Measurements from ENCODE around the gene ARID1A.
"Not testable (repeated sequence)": the region's sequence is repeated elsewhere in the genome, so short reads cannot be mapped to it uniquely, and the experiment has no call there.

Gene ARID1A

DNA sequence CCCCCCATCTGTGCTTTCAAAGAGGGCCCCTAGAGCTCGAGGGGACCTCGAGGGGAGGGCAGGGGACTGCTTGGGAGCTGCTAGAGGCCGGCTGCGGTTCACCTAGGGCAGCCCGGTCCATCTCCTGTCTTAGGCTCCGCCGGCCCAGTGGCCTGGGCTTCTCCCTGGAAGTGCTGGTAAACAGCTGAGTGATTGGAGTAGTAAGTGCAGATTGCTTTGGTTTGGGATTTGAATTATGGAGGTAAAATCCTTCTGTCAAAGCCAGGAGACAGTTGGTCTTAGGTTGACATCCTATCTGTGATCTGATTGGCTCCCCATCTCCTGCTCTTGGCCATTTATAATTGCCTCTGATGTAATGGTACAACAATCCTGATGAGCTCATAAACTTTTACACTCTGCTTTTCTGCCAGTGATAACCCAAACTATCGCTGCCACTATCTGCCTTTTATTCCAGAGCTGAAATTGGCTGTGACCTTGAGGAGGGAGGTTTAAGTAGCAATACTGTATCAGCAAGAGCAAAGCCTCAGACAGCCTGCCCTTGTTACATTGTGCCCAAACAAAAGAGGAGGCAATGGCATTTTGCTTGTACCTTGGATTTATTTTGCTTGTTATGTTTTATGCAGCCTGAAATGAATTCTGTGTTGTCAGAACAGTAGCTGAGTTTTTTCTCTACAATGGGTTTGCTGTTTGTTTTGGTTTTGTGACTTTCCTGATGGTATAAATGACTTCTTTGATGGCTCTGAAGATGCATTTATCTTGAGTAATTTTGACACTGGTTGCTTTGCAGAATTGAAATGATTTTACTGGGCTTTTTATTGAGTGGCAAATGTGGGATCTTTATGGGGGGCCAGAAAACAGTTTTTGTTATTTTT is 2.4 kb downstream of the ARID1A start:
- peak; percentile 96 for DNase-seq

DNA sequence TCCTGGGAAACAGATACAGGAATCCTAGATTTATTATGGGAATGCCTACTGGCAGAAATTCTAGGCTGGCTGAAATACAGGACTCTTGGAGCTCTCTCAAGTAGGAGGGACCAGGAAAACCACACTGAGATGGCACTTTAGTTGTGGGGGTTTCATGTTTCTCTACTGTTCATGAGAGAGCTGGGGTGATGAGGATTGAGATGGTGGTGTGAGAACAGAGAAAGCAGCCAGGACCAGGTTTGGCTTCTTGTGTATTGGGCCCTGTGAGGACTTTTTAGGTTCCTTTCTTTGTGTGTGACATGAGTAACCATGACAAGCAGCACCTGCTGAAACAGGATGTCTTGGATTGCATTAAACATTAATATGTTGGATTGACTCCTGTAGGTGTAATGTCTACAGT is 4.9 kb downstream of the ARID1A start:
- peak; percentile 28 for DNase-seq

DNA sequence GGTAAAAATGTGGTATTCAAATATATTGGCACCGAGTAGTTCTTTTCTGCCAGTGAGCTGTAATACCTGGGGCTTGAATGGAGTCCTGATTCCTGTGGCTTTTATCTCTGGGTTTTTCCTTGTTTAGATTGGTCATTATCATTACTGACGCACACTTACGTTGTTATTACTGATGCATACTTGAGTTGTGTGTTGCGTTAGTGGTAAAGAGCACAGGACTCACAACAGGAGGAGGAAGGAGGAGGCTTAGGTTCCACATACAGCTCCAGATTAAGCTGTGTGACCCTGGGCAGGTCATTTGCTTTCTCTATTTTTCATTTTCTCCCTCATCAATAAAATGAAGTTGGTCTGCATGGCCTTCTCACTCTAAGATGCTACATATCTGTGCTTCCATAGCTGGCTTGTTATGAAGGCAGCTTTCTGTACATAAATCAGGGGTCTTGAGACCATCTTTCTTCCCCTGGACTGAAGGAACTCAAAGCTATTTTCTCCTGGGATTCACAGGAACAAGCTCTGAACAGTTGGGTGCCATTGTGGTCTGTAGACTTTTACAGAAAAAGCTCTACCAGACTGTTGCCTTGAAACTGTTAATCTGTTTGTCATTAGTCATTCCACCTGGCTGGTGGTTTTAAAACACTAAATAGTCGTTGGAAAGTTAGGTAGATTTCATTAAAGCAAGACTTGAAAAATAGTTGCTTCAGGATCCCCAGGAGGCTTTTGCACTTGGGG is 5.6 kb downstream of the ARID1A start:
- DNase-seq, result no peak

DNA sequence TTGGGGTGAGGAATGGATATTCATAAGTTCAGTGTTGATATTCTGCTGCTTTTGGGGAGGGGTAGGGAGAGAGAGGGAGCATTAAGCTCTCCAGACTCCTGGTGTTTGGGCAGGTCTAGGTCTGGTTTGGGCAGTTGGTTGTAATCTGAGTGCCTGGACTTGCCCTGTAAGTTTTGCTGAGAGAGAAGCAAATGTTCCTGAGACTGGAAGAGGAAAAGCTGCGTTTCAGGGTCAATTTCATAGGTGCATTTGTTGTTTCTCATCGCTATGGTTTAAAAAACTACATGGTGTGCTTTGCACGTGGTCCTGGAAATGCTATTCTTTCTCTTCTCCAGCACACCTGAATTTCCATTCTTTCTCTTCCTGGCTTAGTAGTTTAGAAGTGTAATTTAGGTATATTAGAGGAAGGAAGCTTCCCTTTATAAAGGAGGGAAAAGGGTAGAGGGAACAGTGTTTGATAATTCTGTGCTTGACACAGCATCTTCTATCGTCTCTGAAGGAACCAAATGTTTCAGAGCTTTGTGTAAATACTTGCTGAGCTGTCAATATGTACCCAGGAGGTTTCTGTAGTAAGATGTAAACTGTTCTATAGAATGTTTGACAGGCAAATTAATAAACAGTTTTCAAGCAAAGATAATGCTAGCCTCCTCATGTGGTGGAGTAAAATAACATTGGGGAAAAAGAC is 6.3 kb downstream of the ARID1A start:
- no peak for DNase-seq

DNA sequence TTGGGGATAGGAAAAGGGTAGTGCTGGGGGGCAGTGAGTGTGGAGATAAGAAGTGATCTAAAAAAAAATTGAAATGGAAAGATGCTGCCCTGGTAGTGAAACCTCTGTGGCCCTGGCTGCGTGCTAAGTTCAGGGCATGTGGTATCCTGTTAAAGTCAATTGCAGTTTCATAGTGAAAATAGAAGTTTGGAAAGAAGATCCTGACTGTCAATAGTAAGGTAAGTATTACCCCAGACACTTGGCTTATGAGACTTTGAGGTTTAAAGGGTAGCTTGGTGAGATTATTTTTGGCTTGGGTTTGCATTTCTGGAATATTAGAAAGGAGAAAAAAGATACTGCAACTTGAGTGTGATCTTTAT is 6.8 kb downstream of the ARID1A start:
- DNase-seq, result no peak

DNA sequence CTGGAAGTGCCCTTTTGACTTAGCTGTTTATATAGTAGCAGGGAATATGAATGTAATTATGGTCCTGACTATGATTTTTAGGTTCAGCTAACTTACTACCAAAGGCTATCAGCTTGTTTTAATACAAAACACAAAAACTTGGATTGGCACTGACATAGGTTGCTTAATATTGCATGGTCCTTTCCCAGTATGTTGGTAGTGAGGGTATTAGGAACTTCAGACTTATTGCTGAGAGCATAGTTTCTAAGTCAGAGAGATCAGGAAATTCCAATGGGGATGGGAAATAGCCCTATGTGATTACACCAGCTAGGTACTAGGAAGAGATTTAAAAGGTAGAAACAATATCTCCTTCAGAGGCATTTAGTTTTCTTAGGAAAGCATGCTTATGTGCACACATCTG is 7.7 kb downstream of the ARID1A start:
- no peak for DNase-seq

DNA sequence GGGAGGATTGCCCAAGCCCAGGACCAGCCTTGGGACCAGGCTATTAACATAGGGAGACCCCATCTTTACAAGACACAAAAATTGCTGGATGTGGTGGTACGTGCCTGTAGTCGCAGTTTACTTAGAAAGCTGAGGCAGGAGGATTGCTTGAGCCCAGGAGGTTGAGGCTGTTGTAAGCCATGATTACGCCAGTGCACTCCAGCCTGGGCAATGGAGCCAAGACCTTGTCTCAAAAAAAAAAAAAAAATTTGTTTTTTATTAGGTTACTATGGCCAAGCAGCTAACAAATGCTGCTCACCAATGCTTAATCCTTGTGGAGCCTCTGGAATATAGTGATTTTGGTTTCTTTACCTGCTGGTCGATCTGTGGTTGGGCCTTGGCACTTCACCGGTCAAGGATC is 8.8 kb downstream of the ARID1A start:
- DNase-seq, result no peak

DNA sequence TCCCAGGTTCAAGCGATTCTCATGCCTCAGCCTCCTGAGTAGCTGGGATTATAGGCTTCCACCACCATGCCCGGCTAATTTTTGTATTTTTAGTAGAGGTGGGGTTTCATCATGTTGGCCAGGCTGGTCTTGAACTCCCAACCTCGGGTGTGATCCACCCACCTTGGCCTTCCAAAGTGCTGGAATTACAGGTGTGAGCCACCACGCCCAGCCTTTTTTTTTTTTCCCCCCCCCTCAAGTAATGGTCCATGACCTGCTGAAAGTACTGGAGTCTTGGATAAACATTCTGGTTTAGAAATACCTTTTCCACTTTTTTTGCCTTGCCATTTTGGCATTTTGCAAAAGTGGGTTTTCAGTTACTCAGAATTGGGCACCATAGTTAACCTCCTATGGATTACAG is 9.4 kb downstream of the ARID1A start:
- DNase-seq, result not testable (repeated sequence)

DNA sequence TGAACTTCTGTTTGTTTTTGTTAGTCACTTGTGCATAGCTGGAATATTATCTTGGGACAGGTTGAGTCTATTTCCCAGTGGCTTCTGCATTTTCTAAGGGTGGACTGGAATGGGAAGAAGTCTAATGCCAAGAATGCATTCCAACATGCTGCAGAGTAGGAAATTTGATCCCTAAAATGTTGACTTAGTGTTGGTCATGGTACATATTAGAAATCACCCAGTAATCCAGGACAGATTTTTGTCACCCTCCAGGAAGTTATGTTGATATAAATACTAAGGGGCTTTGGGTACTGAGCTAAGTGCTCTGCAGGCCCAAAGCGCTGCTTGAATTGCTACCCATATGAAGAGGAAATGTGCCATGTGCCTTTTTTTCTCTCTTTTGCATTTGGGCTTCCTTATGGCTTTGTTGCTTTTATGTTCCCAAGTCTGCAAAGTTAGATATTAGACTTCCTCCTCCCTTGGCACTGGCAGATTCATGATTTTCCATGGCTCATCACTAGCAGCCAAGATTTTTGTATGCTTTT is 10.0 kb downstream of the ARID1A start:
- no peak for DNase-seq

DNA sequence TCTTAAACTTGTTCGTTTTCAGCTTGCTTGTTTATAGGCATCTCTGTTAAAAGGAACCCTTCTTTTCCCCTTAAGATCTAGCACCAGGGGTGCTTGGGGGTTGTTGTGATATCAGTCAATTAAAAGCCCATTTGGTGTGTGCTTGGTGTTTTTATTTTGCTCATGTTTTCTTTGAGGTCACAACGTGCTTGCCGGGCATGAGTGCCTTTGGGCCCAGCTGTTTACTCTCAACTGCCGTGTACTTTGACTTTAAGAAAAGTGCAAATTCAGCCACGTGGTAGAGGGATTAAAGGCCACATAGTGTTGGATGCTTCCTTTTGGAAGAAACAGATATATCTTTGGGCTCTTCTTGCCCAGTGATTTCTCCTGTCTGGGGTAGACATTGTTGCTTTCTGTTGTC is 10.5 kb downstream of the ARID1A start:
- DNase-seq, result no peak

DNA sequence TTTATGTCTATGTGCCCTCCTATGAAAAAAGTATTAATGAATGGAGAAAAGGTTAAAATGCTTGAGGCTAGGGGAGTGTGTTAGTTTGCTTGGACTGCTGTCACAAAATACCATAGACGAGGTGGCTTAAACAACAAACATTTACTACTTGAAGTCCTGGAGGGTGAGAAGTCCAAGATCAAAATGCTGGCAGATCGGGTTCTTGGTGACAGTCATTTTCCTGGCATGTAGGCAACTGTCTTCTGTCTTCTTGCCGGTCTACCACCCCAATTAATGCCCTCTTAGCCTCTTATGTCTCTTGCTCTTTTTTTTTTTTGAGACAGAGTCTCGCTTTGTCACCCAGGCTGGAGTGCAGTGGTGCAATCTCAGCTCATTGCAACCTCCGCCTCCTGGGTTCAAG is 15.0 kb downstream of the ARID1A start:
- DNase-seq, result no peak

DNA sequence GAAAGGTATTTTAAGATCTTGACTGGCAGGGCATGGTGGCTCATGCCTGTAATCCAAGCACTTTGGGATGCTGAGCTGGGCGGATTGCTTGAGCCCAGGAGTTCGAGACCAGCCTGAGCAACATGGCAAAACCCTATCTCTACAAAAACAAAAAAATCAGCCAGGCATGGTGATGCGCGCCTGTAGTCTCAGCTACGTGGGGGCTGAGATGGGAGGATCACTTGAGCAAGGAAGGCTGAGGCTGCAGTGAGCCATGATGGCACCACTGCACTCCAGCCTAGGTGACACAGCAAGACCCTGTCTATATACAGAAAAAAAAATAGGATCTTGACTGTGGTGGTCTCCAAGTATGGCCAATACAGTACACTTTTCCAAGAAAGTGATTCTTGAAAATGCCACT is 16.0 kb downstream of the ARID1A start:
- no peak for DNase-seq

DNA sequence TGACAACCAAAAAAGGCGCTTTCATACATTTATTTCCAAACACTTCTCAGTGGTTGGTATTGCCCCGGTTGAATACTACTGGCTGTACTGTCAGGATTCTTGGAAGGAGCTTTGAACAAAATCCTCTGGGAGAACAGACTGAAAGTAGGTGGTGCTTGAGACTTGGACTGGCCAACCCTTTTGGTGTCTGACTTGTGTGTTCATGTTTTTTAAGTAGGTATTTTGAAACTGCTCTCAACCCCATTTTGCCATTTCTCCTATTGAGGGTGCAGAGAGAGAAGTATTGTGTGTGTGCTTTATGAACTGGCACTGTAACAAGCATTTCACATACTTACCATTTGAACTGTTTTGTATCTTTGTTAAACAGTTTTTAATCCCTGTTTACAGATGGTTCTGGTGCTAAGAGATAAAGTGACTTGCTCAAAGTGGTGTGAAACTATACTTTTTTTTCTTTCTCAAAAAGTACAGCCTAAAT is 21.2 kb downstream of the ARID1A start:
- DNase-seq, result no peak

DNA sequence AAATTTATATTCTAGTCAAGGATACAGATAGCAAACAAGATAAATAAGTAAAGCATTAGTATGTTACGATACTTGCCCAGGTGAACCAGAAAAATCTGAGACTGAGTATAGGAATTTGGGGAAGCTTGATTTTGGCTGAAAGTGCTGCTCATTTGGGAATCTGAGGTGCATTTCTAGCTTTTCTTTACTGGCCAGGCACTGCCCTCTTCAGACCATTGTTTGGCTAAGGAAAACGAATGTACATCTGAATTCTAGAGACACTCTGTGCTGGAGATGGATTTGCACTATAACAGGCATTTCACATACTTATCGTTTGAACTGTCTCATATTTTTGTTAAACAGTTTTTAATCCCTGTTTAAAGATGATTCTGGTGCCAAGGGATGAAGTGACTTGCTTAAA is 23.4 kb downstream of the ARID1A start:
- no peak for DNase-seq

DNA sequence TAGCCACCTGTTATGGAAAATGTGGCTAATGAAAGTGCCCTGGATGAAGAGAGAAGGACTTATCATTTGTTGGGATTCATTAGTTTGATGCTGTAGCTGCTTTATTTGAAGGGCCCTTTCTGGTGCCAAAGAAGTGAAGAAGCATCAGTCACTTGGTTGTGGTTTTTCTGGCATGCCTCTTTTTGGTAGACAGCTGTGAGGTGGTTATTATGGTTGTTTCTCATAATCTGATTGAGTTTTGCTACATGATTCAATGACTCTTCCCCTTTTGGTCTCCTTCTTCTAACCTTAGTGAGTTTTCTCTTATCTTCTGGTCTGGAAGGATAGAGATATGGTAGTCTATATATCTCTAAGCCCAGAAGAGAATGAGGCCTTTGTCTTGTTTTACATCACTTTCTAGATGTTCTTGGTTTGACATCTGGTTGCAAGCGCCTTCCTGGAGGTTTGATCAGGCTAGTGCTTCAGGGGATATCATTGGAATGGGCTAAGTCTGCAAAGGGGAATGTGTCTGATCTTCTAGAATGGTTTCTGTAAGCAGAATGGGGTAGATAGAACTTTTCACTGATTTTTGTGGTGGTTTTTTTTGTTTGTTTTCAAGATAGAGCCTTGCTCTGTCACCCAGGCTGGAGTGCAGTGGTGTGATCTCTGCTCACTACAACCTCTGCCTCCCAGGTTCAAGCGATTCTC is 26.0 kb downstream of the ARID1A start:
- DNase-seq, result no peak

DNA sequence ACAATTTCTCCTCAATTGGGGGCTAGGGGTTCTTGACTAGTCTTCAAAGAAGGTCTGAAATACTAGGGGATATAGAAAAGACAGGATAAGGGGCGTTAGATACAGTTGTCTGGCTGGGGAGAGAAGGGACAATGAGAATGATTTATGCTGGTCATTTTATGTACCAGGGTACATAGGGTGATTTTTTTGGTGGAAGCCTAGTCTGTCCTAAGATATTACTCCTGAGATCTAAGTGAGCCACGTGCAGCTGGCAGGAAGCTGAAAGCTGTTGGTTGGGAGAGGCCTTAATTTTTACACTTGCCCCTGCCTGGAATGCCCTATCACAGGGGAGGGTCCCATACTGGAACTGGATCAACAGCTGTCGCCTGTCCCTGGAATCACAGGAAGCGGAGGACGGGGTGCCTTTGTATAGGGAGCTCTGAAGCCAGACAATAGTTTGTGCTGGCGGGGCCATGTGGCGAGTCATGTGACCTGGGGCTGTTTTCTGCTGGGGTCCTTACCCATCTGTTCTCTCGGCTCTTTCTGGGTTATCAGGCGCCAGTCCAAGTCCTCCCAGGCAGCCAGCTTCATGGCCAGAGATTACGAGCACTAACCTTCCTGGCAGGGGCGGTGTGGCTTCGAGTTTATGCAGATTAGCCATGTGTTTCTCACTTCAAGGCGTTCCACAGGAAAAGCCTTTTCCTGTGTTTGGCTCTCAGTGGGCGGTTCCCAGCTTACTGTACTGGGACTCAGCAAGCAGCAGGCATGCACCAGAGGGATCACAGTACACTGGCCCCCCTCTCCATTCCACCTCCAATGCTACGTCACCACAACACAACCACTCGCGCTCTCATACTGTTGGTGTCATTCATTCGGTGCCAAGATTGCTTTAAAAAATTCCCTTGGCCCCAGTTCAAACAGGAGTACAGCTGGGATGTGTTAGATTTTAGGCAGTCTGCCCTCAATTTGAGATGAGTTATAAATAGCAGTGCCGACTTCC is 27.5 kb downstream of the ARID1A start:
- peak; percentile 88 for DNase-seq

DNA sequence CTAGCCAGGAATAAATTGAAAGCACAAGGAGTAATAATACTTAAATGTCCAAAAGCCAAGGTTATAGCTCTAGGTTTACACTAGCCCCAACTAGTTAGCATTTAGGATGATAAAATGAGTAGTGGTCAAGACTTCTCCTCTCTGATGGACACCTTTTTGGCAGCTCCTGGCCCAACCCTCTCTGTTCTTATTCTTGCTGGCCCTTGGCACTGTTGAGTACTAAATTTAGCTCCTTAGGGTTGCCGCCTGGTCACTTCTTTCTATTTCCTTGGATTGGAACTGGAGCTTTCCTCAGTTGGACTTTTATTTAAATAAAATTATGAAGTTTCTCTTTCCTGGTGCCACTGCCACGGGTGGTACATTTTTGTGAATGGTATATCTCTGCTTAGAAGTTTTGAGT is 28.3 kb downstream of the ARID1A start:
- no peak for DNase-seq

DNA sequence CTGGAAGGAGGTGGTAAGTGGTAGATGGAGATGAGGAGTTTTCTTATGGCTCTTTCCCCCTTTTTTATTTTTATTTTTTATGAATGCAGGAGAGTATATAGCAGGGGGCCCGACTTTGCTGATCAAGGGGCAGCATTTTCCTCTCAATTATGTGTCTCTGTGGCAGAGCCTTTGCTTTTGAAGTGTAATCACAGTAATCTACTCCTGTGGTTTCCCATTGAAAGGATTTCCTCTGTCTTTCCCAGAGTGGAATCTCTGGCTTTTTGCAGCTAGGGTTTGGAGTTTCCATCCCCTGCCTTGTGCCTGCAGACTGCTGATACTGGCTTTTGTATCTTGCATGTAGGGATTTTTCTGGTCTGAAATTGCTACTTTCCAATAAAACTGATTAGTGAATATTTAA is 29.1 kb downstream of the ARID1A start:
- no peak for DNase-seq

DNA sequence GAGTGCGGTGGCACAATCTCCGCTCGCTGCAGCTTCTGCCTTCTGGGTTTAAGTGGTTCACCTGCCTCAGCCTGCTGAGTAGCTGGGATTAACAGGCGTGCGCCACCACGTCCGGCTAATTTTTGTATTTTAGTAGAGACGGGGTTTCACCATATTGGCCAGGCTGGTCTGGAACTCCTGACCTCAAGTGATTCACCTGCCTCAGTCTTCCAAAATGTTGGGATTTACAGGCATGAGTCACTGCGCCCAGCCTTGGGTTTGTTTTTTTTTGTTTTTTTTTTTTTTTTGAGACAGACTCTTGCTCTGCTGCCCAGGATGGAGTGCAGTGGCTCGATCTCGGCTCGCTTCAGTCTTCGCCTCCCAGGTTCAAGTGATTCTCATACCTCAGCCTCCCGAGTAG is 30.1 kb downstream of the ARID1A start:
- DNase-seq, result not testable (repeated sequence)

DNA sequence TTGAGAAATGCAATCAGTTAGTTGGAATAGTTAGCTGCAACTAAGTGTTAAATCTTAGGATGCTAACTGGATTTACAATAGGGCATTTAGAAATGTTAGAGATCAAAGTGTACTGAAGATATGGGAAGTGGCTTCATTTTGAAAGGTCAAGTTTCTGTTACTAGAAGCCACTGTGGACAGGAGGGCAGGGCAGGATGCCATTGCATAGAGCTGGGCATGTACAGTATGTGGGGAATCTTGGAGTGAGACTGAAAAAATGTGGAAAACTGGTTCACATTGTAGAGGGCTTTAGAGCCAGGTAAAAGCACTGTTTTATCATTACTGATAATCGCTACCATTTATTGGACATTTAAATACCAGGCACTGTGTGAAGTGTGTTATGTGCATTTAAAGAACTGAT is 31.0 kb downstream of the ARID1A start:
- DNase-seq, result no peak

DNA sequence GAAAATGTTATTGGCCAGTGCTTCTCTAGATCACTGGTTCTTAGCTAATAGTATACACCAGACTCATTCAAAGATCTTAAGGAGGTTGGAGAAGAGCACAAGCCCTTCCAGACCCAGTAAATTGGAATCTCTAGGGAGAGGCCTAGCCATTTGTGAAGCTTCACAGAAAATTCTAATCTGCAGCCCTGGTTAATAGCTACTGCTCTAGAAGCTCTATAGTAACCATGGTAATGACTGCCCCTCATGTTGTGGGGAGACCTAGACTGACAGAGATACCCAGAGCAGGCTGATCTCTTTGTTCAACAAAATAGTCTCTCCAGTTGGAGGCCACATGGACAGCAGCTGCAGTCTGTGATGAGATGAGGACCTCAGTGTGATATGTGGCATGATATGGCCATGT is 31.7 kb downstream of the ARID1A start:
- no peak for DNase-seq

DNA sequence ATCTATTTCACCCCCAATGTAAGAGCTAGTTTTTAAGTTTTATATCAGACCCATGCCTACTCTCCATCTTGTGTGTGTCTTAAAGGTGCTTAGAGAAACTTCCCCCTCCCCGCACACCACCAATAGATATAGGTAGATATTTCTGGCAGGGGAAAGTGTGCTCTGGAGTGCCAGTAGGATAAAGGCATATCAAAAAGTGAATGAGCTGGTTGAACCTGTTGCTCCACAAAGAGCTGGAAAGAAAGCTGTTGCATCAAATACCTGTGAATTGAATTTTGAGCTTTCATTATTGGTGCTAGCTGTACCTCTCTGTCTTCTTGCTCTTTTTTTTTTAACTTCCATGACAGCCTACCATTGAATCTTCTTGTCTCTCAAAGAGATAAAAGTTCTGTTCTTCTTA is 32.8 kb downstream of the ARID1A start:
- no peak for DNase-seq
